ENCODE results near the gene MRGPRX4. TPM values are rescaled to one million over a fixed set of nuclear protein-coding genes. Genes with fewer than 3 reads are reported as not detected.
"Not testable (repeated sequence)": the region's sequence is repeated elsewhere in the genome, so short reads cannot be mapped to it uniquely, and the experiment has no call there.

The MRGPRX4 gene
- polyA plus RNA-seq (ENCODE audit: insufficient read length in 4 of 4): not detected

DNA sequence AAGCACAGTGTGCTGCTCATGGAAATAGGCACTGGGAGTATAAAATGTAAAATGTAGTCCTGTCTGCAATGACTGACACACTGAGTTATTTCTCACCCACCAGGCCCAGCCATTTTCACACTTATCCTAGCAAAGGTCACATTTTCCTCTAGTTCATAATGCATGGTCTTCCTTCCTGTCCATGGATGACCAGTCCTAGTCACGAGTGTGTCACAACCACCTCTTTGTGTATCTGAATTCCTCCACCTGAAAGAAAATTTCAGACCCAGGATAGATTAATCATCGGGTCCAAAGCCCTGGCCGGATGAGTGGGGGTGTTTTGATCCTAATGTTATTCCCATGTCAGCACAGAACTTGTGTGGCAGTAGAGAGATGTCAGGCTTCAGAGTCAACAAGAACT lies at the start of gene MRGPRX4:
MRGPRX4 (plus strand) TSS at position 172 of the 400 bp plus-strand sequence. CDS start 420 bp downstream, outside the sequence.
- no peak for DNase-seq (ENCODE audit: low read depth in 4 of 4, low spot score in 3 of 4)

GRCh38 chr11:18131115-18131514 lies 41.5 kb upstream of the MRGPRX4 start:
- DNase-seq (ENCODE audit: low read depth in 4 of 4, low spot score in 3 of 4): not testable (repeated sequence)

DNA sequence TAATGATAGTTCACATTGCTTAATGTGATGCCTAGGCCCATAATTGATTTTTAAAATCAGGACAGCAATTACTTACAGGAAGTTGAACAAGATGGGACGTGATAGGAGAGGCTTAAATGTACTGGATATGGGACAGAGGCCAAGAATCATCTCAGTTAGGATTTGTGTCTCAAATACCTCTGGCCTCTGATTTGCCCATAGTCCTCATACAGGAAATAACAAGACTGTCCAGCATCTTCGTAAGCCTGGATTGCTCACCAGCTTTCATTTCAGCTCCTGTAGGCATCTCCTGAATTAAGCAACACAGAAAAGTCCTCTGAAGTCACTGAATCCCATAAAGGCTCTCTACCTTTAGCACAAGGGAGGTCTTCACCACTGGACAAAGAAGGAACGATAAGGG lies 40.3 kb upstream of the MRGPRX4 start, which contains the start of gene MRGPRX3:
MRGPRX3 (plus strand) TSS at position 231 of the 400 bp plus-strand sequence. CDS start 4,632 bp downstream, outside the sequence.
- DNase-seq (ENCODE audit: low read depth in 4 of 4, low spot score in 3 of 4): no peak

DNA sequence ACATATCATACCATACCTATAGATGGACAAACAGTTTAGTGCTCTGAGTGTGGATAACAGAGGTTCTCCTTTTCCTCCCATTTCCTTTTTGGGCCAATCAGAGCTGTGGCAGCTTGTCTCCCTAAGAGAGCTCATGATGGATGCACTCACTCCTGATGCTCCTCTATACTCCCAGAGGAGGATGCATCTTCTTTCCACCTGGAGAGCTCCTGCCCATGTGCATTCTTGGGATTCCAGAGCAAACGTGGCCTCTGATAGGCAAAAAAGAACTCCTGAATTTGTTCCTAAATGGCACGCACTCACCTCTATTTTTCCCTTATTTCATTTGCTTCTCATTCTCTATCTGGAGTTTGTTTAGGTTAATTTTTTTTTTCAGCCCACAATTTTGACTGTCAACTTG lies 37.3 kb upstream of the MRGPRX4 start:
- no peak for DNase-seq (ENCODE audit: low read depth in 4 of 4, low spot score in 3 of 4)

GRCh38 chr11:18137186-18137800 lies 35.3 kb upstream of the MRGPRX4 start:
- DNase-seq (ENCODE audit: low read depth in 4 of 4, low spot score in 3 of 4): no peak

- no peak for DNase-seq (ENCODE audit: low read depth in 4 of 4, low spot score in 3 of 4)
Measured at GRCh38 chr11:18140145-18140544, 32.5 kb upstream of the MRGPRX4 start.

DNA sequence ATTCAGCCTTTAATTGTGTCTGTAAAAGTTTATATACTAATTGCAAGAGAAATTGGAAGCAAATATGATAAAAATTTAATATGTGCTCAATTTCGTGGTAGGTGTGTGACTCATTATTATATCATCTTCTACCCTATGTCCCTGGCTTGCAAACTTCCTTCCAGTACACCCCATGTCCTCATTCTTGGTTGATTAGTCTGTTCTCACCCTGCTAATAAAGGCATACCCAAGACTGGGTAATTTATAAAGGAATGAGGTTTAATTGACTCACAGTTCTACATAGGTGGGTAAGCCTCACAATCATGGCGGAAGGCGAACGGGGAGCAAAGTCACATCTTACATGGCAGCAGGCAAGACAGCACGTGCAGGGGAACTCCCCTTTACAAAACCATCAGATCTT lies 28.4 kb upstream of the MRGPRX4 start:
- DNase-seq (ENCODE audit: low read depth in 4 of 4, low spot score in 3 of 4): no peak

DNA sequence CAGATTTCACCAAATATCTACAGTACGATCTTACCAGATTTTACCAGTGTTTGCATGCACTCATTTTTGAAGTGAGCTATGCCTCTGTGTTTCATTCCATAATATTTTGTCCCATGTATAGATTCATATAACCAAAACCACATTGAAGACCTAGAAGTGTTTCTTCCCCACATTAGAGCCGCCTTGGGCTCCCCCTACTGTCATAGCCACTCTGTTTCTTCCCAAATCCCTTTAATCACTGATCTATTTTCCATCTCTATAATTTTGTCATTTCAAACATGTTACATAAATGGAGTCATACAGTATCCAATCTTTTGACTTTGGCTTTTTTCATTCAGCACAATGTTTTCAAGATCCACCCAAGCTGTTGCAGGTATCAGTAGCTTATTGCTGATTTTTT lies 27.6 kb upstream of the MRGPRX4 start:
- no peak for DNase-seq (ENCODE audit: low read depth in 4 of 4, low spot score in 3 of 4)

DNA sequence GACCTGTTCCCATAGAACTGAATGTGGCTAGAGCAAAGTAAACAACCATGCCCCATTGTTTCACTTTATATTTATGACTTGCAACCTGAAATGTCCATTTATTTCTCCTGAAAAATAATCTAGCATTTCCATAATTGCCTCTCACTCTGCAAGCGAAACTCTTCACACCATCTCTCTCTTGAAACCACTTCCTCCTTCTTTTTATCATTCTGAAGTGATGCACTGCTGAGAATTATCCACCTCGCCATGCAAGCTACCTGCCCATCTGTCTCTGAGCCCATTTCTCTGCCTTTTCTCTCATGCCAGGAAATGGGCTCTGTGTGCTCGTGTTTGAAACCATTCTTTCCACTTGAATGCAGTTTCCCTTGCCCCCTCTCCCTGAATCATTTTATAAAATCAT lies 26.8 kb upstream of the MRGPRX4 start:
- DNase-seq (ENCODE audit: low read depth in 4 of 4, low spot score in 3 of 4): no peak

DNA sequence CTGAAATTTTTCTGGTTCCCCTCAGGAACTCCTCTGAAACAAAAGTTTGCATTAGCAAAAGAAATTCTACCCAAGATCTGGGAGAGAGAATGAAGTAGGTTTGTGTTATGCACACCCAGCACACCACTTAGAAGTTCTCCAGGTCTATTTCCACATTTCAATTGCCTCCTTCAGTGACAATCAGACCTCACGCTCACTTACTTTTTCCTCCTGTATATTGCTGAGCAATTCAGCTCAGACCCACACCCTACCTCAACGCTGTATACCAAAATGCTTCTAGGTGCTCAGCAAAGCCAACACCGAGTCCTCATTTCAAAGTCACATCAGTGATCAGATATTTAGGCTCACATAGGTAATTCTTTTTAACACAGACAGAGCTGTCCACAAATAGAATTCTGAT lies 21.1 kb upstream of the MRGPRX4 start:
- DNase-seq (ENCODE audit: low read depth in 4 of 4, low spot score in 3 of 4): no peak

DNA sequence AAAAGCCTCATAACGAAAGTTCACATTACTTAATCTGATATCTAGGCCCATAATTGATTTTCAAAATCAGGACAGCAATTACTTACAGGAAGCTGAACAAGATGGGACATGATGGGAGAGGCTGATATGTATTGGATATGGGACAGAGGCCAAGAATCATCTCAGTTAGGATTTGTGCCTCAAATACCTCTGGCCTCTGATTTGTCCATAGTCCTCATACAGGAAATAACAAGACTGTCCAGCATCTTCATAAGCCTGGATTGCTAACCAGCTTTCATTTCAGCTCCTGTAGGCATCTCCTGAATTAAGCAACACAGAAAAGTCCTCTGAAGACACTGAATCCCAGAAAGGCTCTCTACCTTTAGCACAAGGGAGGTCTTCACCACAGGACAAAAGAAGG lies 4.3 kb upstream of the MRGPRX4 start:
- no peak for DNase-seq (ENCODE audit: low read depth in 4 of 4, low spot score in 3 of 4)

- no peak for DNase-seq (ENCODE audit: low read depth in 4 of 4, low spot score in 3 of 4)
Measured at GRCh38 chr11:18171377-18172000, 1.1 kb upstream of the MRGPRX4 start.

DNA sequence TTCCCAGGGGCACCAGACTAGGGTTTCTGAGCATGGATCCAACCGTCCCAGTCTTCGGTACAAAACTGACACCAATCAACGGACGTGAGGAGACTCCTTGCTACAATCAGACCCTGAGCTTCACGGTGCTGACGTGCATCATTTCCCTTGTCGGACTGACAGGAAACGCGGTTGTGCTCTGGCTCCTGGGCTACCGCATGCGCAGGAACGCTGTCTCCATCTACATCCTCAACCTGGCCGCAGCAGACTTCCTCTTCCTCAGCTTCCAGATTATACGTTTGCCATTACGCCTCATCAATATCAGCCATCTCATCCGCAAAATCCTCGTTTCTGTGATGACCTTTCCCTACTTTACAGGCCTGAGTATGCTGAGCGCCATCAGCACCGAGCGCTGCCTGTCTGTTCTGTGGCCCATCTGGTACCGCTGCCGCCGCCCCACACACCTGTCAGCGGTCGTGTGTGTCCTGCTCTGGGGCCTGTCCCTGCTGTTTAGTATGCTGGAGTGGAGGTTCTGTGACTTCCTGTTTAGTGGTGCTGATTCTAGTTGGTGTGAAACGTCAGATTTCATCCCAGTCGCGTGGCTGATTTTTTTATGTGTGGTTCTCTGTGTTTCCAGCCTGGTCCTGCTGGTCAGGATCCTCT lies 709 bp downstream of the MRGPRX4 start:
- DNase-seq (ENCODE audit: low read depth in 4 of 4, low spot score in 3 of 4): no peak

DNA sequence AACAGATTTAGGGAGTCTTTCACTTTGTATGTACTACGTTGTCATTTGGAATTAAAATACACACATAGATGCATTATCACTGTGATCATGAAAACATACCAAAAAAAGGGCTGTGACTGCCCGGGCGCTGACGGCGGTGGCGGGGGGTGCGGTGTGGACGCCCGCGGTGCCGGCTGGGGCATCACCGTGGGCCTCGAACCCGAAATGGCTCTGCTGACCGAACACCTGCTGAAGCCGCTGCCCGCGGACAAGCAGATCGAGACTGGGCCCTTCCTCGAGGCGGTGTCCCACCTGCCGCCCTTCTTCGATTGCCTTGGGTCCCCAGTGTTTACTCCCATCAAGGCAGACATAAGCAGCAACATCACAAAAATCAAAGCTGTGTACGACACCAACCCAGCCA lies 16.2 kb downstream of the MRGPRX4 start:
- DNase-seq (ENCODE audit: low read depth in 4 of 4, low spot score in 3 of 4): no peak

DNA sequence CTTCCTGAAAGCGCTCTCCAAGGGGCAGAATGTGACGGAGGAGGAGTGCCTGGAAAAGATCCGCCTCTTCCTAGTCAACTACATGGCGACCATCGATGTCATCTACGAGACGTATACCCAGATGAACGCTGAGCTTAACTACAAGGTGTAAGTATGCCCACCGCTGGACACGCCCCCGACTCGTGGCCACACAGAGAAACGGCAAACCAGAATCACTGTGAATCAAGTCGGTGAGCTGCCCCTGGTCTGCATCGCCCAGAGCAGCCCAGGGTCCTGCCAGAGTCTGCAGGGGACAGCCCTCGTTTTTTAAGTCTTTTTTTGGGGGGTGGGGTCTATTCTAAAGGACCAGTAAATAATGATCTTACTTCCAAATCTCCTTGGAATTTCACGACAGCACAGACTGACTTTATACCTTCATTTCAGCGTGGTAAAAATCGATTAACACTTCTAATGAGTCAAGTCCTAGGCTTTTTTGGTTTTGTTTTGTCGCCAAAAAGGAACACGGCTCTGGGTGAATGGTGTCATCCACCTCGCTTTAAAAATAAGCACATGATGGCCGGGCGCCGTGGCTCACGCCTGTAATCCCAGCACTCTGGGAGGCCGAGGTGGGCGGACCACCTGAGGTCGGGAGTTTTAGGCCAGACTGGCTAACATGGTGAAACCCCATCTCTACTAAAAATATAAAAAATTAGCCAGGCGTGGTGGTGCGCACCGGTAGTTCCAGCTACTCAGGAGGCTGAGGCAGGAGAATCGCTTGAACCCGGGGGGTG lies 17.0 kb downstream of the MRGPRX4 start:
- not testable (repeated sequence) for DNase-seq (ENCODE audit: low read depth in 4 of 4, low spot score in 3 of 4)

- DNase-seq (ENCODE audit: low read depth in 4 of 4, low spot score in 3 of 4): no peak
Measured at GRCh38 chr11:18191376-18191775, 18.7 kb downstream of the MRGPRX4 start.

- DNase-seq (ENCODE audit: low read depth in 4 of 4, low spot score in 3 of 4): no peak
Measured at GRCh38 chr11:18193010-18193409, 20.4 kb downstream of the MRGPRX4 start.

DNA sequence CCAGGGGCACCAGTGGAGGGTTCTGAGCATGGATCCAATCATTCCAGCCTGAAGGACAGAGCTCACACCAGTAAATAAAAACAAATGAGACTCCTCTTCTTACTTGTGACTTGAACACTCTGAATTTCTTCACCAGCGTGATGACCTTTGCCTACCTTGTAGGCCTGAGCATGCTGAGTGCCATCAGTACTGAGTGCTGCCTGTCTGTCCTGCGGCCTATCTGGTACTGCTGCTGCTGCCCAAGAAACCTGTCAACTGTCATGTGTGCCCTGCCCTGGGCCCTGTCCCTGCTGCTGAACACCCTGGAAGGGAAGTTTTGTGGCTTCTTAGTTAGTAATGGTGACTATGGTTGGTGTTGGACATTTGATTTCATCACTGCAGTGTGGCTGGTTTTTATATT lies 23.9 kb downstream of the MRGPRX4 start:
- DNase-seq (ENCODE audit: low read depth in 4 of 4, low spot score in 3 of 4): no peak

GRCh38 chr11:18197738-18198137 lies 25.1 kb downstream of the MRGPRX4 start:
- not testable (repeated sequence) for DNase-seq (ENCODE audit: low read depth in 4 of 4, low spot score in 3 of 4)

DNA sequence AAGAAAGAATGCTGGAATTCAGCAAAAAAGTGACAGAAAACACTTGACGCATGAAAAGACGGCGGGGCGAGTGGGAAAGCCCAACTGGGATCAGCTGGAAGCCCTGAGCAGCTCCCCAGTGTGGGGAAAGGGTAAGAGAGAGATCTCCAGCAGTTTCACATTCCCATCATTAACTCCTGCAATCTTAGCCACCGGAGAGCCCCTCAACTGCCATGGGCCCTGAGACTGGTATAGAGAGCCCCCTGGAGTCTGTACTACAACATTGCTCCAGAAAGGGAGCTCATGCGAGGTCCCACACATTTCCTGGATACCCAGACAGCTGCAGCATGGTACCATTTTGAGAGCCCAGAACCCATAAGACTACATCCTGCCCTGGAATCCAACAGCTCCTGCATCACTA lies 31.1 kb downstream of the MRGPRX4 start:
- DNase-seq (ENCODE audit: low read depth in 4 of 4, low spot score in 3 of 4): no peak

- DNase-seq (ENCODE audit: low read depth in 4 of 4, low spot score in 3 of 4): no peak
Measured at GRCh38 chr11:18204220-18204619, 31.6 kb downstream of the MRGPRX4 start.

All from right renal pelvis (tissue), 4 donors.